ENCODE data around the gene SLC23A1. TPM values are rescaled to one million over a fixed set of nuclear protein-coding genes. Genes with fewer than 3 reads are reported as not detected.

Gene SLC23A1
- total RNA-seq, 4 donors from 2014 or later, result not detected

DNA sequence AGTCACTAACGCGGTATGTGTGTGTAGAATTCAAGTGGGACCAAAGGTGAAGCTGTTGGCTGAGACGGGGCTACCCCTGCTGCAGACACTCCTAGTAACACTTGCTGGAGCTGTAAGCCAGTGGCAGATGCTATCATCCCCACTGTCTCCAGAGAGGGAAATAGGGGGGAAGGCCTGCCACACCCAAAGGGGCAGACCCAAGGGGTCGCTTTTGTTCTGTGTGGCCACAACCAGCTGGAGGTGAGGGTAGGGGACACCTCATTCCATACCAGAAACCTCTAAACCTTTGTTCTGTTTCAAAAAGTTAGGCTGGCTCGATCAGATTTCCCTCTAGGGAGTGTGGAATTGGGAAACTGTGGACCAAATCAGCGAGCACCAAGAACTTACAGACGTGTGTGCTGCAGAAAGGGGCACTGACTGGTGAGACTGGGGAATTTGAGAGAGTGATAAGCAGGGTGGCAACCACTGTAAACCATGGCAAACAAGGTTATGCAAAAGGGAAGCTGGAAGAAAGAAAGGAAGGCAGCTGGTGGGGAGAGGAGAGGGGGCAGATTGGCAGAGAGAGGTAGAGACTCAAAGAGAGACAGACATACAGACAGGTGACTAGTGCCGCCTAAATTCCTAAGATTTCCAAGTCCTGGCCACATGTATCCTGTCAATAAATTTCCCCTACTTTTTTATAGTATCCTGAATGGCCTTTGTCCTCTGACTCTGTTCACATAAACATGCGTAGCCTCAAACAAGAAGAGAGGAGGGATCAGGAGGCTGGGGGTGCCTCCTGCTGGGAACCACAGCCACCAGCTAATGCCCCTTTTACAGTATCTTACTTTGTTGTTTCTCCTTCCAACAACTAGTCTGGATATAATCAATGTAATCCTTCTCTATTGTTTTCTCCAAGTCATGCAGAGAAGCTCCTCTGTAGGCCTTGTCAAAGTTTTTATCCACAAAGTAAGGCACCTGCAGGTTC lies 36.4 kb upstream of the SLC23A1 start:
- ATAC-seq (ENCODE audit: low FRiP score), result no peak
- no peak for DNase-seq (ENCODE audit: low spot score)
- TF ChIP-seq, protein P1, sequence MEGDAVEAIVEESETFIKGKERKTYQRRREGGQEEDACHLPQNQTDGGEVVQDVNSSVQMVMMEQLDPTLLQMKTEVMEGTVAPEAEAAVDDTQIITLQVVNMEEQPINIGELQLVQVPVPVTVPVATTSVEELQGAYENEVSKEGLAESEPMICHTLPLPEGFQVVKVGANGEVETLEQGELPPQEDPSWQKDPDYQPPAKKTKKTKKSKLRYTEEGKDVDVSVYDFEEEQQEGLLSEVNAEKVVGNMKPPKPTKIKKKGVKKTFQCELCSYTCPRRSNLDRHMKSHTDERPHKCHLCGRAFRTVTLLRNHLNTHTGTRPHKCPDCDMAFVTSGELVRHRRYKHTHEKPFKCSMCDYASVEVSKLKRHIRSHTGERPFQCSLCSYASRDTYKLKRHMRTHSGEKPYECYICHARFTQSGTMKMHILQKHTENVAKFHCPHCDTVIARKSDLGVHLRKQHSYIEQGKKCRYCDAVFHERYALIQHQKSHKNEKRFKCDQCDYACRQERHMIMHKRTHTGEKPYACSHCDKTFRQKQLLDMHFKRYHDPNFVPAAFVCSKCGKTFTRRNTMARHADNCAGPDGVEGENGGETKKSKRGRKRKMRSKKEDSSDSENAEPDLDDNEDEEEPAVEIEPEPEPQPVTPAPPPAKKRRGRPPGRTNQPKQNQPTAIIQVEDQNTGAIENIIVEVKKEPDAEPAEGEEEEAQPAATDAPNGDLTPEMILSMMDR (IDR thresholded peaks at IDR 0.05), result no peak

DNA sequence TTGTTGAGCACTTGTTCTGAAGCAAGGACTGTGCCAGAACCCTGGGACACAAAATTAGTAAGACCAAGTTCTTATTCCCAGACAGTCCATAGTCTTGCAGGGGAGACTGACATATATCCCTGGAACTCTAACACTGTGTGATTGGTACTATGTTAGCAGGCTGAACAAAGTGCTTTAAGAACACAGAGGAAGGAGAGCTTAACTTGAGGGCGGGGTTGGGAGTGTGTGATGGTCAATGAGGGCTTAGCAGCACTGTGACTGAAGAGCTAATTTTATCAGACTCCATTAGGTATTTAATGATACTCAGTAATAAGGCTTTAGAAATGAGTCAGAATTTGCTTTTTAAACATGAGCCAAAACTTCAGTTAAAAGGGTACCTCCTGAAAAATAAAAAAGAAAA lies 35.7 kb upstream of the SLC23A1 start:
- TF ChIP-seq, protein P1 (IDR thresholded peaks at IDR 0.05), result no peak
- no peak for DNase-seq (ENCODE audit: low spot score)
- ATAC-seq (ENCODE audit: low FRiP score), result no peak

DNA sequence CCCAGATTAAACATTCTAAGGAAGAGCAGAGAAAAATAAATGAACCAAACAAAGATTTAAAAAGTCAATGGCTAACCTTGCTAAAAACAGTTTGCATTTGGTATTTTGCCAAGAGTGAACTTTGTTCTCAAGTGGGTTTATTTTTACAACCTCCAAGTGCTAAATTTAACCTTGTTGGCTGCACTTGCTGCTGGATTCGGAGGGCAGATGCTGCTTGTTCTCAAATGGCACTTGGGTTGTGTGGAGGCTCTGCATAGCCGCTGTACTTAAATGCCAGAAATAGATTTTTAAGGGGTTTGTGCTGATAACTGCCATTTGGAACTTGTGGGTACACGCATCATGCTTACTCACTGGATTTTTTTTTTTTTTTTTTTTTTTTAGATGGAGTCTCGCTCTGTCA lies 34.1 kb upstream of the SLC23A1 start:
- ATAC-seq (ENCODE audit: low FRiP score) (no peak), DNase-seq (ENCODE audit: low spot score) (no peak)
- TF ChIP-seq, protein P1 (IDR thresholded peaks at IDR 0.05), result no peak

DNA sequence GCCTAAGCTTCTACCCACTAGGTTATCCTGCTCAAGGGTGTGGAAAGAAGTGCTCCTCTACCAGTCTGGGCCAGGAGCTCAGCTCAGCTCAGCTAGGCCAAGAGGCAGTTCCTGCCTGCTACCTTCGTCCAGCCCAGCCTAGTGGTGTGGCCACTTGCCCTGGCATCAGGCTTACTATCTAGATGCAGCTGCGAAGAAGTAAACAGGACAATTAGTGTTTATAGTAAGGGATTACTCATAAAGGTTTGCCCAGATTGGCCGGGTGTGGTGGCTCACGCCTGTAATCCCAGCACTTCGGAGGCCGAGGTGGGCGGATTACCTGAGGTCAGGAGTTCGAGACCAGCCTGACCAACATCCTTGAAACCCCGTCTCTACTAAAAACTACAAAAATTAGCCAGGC lies 33.6 kb upstream of the SLC23A1 start:
- TF ChIP-seq, protein P1 (IDR thresholded peaks at IDR 0.05), result no peak
- DNase-seq (ENCODE audit: low spot score) (no peak), ATAC-seq (ENCODE audit: low FRiP score) (no peak)

DNA sequence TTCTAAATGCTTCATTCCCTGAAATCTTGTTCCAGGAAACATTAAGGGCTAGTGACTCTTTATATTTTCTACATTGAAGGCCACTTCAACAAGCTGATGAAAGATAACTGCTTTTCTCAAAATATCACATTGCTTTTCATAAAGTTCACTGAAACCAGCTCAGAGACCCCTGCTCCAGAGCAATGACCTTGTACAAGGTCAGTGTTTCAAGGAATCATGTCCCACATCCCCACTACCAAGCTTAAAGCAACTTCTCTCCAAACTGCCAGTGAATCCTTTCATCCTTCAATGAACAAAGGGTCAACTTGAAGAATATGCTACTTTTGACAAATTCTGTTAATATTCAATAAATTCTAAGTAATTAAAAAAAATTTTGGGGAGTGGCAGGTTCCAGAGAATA lies 32.8 kb upstream of the SLC23A1 start:
- TF ChIP-seq, protein P1 (IDR thresholded peaks at IDR 0.05), result no peak
- ATAC-seq (ENCODE audit: low FRiP score), result no peak
- DNase-seq (ENCODE audit: low spot score), result no peak

DNA sequence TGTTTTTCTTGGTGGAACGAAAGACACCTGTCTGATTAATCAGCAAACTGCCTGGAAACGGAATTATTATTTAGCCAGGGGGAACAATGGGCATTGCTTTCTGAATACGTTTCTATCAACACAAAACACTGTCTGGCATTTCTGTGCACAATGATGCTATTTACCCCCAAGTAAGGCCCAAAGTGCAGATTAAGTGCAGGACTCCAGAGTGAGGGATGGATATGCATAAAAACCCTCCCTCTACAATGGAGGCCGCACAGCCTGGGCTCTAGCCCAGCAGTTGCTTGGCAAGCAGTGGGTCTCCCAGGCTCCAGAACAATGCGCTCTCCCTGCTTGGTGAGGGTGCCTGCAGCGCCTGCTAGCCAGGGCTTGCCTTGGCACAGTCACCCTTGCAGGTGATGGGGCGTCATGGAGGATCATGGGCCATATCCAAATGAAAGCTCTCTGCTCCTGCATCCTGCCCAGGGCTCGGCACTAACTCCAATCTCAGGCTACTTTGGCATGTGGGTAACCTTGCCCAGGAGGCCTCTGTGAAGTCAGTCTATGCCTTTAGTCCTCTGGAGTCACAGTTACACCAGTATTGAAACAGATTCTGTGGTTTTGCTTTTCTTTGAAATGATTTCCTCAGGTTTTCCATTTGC lies 32.2 kb upstream of the SLC23A1 start:
- TF ChIP-seq, protein P1 (IDR thresholded peaks at IDR 0.05), result no peak
- DNase-seq (ENCODE audit: low spot score), result no peak
- no peak for ATAC-seq (ENCODE audit: low FRiP score)

Data from omental fat pad (tissue), 4 donors.